ENCODE measurements around the gene PACRG.

PACRG gene

DNA sequence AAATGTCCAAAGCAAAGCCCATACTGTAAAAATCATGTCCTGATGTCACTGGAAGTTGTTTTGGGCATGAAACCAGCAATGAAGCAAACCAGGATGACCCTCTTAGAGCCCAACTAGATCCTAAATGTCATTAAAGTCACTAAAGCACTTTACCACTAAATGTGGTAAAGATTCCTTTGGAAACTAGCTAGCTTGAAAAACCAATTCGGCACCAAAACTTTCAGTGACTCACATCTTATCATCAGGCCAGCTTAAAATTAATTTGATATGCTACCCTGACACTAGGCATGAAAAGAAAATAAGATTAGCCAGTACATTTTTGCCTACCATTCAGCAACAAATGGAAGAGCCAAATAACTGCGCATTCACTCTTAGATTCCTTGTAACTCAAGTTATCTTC is 145.8 kb downstream of the PACRG start:
- no peak for DNase-seq

DNA sequence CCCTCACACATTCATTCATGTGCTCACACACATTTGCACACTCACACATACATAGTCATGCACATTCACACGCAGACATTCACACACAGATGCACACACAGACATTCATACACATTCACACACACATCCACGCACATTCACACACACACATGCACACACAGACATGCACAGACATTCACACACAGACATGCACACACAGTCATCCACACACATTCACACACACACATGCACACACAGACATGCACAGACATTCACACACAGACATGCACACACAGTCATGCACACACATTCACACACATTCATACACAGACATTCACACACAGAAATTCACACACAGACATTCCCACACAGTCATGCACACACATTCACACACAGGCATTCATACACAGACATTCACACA is 147.3 kb downstream of the PACRG start:
- no peak for DNase-seq

DNA sequence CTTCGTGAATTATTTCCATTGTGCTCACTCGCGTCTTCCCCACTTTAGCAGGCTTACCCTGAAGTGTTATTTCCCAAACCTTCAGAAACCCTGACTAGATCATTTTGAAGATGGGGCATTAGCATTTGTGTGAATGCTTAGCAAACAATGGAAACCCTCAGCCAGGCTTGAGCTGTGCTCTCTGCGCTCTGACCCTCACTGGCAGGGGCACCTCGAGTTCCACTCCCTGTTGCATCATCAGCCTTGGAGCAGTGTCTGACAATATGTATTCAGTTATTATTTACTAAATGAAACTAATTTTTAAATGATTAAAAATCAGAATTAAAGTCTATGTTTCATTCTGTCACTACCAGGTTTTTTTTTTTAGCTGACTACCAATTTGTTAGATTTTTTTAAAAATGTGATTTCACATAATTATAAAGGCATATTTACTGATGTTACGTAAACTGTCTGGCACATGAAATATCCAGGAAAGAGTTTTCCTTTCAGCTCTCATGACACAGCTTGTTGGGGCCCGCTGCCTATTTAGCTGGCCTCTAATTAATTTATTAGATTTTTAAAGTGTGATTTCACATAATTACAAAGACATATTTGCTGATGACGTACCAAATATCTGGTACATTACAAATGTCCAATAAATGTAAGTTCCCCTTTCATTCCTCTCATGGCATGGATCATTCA is 155.2 kb downstream of the PACRG start:
- DNase-seq: no peak

DNA sequence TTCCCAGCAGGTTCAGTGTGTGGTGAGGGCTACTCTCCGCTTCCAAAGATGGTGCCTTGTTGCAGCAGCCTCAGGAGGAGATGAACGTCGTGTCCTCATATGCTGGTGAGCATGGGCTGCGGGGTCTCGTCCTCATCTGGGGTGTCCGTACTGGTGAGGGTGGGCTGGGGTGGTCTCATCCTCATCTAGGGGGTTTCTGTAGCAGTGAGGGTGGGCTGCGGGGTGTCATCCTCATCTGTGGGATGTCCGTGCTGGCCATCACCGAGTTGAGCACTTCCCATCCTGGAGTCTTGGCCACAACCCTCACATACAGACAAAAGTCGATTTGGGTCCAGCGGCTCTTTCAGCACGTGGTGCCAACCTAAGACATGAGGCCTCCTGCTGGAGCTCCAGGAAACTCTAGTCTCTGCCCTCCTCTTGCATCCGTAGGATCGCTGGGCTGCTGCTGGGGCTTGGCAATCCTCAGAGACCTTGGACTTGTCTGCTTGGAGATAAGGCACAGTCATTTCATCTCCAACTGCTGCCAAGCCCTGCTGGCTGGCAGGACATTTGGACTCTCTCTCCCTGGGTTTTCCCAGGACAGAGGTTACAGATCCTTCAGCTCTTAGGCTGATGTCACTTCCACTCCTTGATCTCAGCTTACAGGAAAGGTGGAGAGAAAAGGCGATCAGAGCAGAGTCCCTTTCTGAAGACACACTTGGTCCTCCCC is 160.4 kb downstream of the PACRG start:
- no peak for DNase-seq

DNA sequence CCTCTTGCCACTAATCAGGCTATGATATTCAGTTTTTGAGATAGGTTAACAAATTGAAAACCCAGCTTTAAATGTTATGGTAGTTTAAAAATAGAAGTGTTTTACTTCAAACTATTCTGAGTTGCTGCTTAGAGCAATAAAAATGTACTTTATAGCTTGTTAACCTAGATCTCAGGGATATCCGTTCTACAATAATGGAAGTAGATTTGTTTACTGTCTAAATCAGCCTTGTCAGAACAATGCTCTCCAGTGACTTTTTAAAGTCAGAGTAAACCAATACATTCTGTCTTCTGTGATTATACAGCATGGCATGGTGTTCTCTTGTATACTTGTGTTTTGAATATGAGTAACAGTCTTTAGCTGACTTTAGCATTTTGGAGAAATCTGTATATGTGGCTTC is 161.5 kb downstream of the PACRG start:
- no peak for DNase-seq

DNA sequence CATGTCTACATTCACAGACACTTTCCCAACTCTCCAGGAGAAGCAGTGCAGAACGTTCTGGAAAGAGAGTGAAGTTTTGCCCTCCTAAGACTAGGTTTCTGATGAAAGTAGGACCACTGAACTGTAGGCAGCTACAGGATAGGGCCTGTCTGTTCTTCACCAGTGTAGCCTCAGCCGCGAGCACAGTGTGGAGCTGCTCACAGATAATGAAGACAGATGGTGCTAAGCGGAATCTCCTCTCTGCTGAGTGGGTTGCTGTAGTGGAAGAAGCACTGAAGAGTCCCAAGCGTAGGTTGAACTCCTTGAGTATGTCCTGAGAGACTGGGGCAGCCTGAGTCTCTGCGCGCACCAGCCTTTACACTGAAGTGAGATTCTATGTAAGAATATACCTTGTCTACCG is 170.2 kb downstream of the PACRG start:
- DNase-seq: no peak

DNA sequence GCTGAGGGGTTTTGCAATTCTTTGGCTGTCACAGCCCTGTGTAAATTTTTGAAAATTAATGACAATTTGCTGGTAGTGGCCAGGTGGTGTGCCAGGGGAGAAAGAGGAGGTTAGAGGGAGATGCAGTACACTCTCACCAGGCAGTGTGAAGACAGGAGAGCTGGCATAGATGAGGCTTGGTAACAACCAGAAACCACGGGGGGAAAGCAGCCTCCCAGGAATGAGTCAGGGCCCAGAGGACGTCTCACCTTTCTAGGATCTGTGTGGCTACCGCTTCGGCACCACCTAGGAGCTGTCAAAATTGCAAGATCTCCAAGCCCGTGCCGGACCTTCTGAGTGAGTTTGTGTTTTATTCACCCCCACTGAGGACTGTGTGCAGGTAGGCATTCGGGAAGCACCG is 171.4 kb downstream of the PACRG start:
- DNase-seq: no peak

DNA sequence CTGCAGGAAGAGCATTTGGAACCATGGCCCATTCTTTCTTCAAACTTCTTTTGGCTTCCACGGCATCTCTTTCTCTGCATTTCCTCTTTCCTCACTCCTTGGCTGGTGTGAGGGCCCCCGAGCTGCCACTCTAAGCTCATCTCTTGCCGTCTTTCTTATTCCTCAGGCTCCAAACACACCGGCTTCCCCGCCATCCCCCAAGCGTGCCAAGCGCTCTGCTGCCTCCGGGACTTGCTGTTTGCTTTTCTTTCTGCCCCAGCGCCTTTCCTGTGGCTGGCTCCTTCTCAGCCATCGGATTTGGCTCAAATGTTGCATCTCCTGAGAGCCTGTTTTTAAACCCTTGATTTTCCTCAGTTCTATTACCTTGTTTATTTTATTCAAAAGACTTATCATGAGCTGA is 172.7 kb downstream of the PACRG start:
- DNase-seq: no peak

DNA sequence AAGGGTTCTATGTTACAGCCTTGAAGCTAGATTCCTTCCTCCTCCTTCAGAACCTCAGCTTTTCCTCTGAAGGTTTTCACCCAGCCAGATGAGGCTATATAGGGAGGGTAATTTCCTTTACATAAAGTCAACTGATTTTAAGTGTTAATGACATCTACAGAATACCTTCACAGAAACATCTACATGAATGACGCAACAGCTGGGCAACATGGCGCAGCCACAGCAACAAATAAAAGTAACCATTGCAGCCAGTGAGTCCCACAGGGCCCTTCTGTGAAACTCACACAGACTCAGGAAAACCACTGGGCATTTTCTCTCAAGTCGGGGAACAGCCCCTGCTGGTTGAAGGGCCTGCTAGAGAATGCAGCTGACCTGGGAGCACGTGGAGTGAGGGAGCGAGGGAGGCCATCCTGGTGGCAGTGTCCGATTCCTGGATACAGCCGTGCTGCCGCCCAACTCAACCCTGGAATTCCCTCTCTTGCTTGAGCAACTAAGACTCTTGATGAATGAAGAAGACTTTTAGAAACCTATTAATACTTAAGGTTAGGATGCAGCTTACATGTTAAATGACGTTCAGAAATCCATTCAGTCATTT is 176.4 kb downstream of the PACRG start:
- no peak for DNase-seq

DNA sequence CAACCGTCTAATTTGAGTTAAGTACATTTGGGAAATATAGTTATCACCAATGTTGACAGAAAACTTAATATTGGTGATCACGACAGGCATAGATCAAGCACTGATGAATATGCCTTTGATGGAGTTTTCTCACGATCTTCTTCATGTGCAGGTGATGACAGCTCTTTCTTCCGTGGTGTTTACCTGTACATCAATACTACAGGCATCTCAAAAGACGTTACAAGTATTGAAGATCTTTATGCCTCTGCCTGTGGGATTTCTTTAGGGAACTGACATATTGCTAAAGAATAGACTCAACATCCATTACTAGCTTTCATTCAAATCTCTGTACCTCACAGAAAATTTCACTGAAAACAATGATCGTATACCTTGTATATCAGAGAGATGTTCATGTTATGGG is 178.7 kb downstream of the PACRG start:
- no peak for DNase-seq

DNA sequence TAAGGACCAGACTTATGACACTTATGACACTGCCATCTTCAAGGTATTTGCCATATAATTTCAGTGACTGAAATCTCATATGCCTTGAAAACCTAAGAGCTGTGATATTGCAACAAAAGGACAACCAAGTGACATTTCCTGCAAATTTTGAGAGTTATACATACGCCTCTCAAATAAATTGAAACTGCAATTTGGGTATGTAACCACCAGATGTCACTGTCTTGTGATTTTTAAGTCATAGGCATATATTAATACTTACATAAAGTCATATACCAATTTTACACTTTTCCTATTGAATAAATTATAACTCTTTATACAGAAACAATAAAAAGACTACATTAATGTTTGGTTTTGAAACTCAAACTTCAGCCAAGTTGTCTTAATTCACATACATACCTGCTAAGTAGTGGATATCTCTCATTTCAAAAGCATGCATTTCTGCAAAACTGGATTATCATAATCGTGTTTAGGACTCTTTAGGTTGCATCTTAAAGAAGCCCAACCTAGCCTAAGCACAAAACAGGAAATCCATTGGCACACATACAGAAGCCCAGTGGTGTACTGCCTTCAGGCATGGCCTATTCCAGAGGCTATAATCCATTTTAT is 180.2 kb downstream of the PACRG start:
- DNase-seq: no peak

DNA sequence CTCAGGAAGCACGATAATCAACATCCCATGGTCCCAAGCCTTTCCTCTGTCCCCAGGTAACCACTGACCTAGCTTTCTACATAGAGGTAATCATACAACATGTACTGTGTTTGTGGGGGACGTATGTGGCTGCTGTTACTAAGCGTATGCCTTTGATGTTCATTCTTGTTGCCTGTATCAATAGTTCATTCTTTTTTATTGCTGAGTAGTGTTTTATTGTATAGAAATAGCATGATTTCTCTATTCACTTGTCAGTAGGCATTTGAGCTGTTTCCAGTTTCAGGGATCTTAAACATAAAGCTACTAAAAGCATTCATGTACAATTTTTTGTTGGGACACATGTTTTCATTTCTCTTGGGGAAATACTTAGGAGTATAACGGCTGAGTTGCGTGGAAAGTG is 185.4 kb downstream of the PACRG start:
- no peak for DNase-seq

DNA sequence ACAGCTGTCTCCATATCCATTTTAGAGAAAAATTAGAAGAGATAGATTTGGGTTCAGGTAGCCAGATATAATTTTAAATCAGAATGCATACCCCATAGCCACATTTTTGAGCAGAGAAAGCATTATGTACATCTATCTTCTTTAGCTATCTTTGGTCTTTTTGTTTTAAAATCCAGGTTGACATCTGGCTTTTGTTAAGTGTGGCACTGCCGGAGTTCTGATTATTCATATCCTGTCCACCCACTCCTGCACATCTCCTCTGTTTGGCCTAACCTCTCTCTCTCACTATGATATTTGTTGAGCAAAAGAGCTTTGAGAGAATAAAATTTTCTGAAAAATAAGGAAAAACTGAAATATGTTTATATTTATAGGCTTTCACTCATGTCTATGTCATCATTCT is 189.7 kb downstream of the PACRG start:
- DNase-seq: no peak

DNA sequence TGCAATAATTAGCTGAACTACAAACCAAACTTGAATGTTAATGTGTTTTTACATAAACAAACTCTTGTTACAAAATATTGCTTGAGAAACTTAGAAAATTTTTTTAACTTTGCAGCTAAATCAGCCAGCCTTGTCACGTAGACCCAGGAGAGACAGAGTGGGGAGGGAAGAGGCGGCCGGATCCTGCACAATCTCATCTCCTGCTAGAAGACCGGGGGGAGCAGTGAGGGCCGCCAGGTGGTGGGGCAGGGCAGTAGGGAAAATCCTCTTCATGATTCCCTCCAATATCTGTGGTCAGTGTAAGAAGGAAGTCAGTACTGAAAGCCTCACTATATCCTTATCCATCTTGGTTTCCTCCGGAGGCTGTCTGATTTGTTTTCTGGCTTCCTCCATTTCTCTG is 193.3 kb downstream of the PACRG start:
- DNase-seq: no peak

DNA sequence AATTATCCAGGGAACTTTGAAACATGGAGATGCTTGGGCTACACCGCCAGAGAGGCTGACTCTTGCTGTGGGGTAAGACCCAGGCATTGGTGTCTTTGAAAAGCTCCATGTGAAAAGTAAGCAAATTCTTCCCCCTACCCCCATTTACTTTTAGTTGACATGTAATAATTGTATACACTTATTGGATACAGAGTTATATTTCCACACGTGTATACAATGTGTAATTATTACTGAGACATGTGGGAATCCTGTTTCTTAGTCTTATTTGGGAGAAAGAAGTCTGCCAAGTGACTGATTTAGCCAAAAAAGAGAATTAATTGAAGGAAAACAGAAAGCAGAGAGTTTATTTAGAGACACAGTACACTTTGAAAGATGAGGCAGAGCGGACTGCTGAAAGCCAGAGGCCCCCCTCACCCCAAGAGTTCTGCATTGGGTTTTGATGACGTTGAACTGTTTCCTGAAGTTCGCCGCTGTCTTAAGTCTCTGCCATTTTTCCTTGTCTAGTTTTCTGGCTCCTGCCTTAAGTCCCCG is 193.8 kb downstream of the PACRG start:
- DNase-seq: no peak

DNA sequence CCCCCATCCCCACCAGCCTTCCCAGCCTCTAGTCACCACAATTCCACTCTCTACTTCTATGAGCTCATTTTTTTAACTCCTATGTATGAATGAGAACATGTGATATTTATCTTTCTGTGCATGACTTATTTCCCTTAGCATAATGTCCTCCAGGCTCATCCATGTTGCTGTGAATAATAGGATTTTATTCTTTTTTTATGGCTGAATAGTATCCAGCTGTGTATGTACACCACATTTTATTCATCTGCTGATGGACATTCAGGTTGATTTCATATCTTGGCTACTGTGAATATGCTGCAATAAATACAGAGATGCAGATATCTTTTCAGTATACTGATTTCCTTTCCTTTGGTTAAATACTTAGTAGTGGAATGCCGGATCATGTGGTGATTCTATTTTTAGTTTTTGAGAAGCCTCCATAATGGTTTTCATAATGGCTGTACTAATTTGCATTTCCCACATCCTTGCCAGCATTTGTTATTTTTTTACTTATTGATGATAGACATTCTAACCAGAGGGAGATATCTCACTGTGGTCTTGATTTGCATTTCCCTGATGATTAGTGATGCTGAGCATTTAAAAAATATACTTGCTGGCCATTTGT is 194.9 kb downstream of the PACRG start:
- no peak for DNase-seq

DNA sequence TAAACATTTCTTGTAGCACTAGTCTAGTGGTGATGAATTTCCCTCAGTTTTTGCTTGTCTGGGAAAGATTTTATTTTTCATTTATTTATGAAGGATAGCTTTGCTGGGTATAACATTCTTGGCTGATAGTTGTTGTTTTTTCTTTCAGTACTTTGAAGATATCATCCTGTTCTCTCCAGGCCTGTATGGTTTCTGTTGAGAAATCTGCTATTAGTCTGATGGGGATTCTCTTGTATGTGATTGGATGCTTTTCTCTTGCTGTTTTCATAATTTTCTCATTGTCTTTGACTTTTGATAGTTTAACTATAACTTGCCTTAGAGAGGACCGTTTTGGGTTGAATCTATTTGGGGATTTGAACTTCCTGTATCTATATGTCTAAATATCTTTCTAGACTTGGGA is 207.1 kb downstream of the PACRG start:
- no peak for DNase-seq

DNA sequence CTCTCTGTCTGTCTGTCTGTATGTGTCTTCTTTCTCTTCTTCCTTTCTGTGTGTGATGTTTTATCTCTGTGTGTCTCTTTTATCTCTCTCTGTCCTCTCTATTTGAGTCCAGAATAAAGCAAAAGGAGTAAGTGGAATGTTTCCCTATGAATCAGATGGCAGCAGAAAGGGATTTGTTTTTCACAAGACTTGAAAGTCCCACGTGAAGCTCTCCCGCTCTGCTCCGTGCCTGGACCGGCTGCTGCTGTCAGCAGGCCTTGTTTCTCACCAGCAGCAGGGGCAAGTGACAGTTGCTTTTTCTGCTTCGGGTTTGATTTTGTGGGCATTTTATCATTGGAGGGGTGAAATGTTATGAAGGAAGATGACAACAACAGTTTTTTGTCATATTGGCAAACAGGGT is 212.7 kb downstream of the PACRG start:
- DNase-seq: no peak

DNA sequence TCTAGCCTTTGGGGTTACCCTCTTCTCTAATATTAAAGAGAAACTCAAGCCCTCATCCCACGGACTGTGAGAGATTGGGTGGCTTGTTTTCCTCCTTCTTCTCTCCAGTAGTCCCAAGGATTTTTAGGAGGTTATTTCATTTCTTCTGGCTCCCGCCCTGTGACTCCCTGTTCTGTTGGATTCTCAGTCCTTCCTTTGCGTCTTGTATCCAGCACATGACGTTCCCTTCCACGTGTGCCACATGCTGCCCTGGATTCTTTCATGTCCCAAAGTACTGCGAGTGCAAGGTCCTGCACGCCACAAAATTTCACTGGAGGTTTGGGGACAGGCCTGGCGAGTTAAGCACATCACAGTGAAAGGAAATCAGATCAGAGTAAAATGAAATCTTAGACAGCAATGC is 213.4 kb downstream of the PACRG start:
- no peak for DNase-seq

DNA sequence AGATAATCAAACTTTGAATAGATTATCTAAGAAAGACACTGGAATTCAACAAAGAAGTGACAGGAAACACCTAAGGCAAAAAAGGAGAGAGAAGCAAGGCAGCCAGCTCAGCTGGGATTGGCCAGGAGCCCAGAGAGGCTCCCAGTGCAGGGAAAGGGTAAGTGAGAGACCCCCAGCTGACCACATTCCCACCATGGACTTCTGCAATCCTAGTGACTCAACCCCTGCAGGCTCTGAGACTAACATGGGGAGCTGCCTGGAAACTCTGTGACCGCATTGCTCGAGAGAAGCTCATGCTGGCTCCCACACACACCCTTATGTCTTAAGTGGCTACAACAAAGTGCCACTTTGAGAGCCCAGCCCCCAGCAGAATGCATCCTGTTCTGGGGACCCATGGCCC is 215.1 kb downstream of the PACRG start:
- no peak for DNase-seq

DNA sequence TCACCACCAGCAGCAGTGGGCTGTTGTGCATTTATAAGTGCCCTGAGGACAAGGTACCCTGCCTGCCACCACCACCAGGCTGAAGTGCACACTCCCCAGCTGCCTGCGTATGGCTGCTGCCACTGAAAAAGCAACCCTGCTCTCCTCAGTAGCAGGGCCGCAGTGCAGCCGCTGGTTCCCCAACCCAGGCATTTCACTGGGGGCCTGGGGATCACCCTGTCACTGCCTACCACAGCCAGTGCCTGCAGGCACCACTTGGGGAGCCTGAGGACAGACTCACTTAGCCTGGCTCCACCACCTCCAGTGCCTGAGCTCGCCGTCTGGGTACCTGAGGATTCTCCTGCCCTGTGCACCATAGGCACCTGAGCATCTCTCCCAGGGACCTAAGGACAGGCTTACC is 215.6 kb downstream of the PACRG start:
- DNase-seq: no peak

DNA sequence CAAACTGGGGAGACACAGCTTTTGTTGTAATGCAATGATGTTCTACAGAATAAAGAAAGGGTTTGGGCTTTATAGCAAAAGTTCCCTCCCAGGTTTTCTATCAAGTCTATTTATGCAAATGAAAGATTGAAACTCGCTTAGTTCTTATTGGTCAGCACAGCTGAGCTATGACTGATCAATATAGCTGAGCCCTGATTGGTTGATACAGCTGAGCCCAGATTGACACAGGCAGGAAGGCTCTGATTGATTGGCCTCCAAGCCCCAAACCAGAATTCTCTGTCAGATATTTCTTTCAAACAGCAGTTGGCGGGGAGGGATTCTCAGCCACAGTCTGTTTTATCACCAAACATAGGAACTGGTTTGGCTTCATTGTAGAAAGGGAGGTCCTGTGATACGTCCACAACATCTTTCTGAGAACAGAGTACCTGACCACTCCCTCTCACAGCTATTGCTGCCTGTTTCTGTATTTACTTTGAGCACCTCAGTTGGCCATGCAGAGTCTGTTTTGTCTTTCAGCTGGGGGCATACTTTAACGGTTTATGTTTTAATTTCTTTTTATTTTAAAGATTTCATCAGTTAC is 223.5 kb downstream of the PACRG start:
- no peak for DNase-seq

DNA sequence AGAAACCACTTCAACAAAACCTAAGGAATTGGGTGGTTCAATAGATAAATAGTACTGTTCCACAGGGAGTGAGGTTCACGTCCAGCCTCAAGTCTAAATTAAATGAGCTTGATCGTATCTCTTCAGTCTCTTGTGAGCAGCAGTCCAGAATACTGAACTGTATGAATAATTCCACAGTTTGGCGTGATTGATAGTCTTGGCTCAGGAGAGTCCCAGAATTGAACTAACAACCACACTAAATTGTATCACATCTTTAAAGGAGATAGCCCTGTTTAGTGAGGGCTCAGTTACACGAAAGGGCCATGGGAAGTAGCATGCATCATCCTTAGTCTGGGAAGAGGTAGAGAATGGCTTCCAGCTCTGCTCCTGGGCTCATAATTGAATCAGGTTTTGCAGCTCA is 224.6 kb downstream of the PACRG start:
- DNase-seq: no peak

Data from right forelimb (tissue), 1 donor.